GM19193 (cell line): ENCODE data around the gene SYNE1.

ENCODE experiments used
- POLR2A ChIP-seq: IDR thresholded peaks from 4 replicates; pipeline ENCODE4 v1.6.1; 2011; ENCODE audit not compliant: insufficient read depth, insufficient read length; ENCODE audit errors: extremely low read depth

The SYNE1 gene

DNA sequence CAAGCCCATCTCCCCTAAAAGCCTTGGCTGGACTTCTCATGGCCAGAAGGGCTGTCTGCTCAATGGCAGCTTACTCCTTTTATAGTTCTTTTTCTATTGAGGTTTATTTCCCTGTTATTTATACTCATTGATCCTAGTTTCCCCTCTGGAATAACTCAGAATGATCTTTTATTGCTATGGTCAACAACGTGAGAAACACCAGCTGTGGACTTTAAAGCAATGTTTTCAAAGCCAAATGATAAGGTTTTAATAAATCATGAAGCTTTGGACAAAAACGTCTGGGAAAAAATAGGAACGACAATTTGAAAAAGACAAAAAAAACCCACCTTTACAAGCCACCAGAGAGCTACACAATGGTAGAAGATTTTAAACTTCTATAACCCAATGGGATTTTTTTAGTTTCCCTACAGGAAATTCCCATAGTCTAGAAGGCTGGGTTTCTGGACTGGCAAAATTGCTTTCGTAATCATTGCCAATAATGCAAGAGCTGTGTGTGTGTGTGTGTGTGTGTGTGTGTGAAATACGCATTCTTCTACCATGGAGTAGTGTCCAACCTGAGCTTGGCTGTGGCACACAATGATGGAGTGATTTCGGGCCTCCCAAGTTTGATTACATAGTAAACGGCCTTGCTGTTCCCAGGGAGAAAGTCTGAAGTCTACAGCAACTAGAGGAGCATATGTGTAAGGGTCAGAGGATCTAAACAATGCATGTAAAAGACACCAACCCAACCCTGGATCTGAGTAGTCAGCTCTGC lies 396.0 kb downstream of the SYNE1 start:
- TF ChIP-seq POLR2A, result no peak

GRCh38 chr6:152240436-152240835 lies 396.7 kb downstream of the SYNE1 start:
- TF ChIP-seq POLR2A, result no peak

- TF ChIP-seq POLR2A, result no peak
These were observed 400.6 kb downstream of the SYNE1 start for GRCh38 chr6:152236370-152237097.

- no peak for TF ChIP-seq POLR2A
These were observed 403.4 kb downstream of the SYNE1 start for GRCh38 chr6:152233547-152234320.

GRCh38 chr6:152232501-152233151 lies 404.5 kb downstream of the SYNE1 start:
- TF ChIP-seq POLR2A, result no peak

DNA sequence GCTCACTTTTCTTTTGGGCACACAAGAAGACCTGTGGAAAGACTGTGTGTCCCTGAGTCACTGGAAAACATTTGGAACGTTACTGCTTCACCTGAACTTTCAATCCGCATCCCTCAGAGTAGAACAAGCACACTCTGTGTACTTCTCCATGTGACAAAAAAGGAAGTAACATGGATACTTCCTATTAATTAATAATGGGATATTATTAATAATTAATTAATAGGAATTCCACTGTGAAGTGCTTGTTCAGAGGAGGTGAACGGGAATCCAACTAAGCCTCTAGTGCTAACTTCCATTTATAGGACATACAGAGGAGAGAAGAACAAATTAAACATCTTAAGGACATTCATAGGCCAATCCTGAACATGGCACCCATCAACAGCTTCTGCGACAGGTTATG lies 407.8 kb downstream of the SYNE1 start:
- no peak for TF ChIP-seq POLR2A

DNA sequence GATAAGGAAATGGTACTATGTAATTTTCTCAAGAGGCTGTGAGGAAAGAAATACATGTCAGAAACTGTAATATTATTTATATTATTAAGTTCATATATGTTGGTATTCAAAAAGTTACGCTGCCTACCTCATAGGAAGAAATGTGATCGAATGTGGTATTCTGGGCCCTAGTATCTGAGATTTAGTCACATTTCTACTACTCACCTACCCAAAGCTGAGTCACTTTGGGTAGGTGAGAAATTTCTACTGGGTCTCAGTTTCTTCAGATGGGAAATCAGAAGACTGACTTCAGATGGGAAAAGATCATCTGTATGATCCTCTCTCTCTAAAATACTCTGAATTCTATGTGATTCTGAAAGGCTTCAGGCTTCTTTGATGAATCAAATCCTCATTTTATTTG lies 411.0 kb downstream of the SYNE1 start:
- TF ChIP-seq POLR2A, result no peak

- no peak for TF ChIP-seq POLR2A
These were observed 411.8 kb downstream of the SYNE1 start for GRCh38 chr6:152225241-152225934.

- no peak for TF ChIP-seq POLR2A
These were observed 413.5 kb downstream of the SYNE1 start for GRCh38 chr6:152223636-152224035.

GRCh38 chr6:152221806-152222628 lies 415.1 kb downstream of the SYNE1 start:
- TF ChIP-seq POLR2A, result no peak

DNA sequence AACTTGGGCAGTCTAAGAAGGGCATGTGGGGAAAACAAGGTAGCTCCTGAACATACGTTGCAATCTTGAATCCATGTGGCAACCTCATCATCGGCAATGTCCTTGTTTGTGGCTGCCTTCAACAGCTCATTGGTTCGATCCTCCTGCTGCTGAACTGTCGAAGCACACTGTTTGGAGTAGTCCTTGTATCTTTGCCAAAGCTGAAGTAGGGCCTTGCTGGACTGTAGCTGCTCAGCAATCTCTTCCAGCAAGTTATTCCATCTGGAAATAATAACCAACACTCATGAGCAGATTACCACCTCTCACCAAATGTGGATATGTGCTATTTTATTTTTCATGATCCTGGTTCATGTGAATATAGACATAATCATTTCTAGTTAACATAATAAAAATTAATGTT lies 416.4 kb downstream of the SYNE1 start:
- TF ChIP-seq POLR2A, result no peak

GRCh38 chr6:152218887-152219286 lies 418.3 kb downstream of the SYNE1 start:
- TF ChIP-seq POLR2A, result no peak

DNA sequence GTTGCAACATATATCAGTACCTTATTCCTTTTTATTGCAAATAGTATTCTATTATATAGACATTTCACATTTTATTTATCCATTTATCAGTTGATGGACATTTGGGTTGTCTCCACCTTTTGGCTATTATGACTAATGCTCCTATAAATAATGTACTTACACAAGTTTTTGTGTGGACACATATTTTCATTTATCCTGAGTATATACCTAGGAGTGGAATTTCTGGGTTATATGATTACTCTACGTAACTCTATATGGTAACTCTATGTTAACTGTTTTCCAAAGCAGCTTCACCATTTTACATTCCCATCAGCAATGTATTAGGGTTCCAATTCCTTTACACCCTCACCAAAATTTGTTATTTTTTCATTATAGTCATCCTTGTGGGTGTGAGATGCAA lies 424.7 kb downstream of the SYNE1 start:
- TF ChIP-seq POLR2A, result no peak

- TF ChIP-seq POLR2A, result no peak
These were observed 428.0 kb downstream of the SYNE1 start for GRCh38 chr6:152209211-152209610.
